ENCODE measurements around the gene TIMP3.

GRCh38 chr22:32824531-32825312 is 23.2 kb downstream of the TIMP3 start:
- no peak for TF ChIP-seq CTCF (IDR thresholded peaks at IDR 0.05; ENCODE audit: low read length)
- TF ChIP-seq EZH2phosphoT487 (IDR thresholded peaks at IDR 0.05; ENCODE audit: low read length): no peak

All from MM.1S (cell line).